GM19035 (cell line): ENCODE results near the gene LARP1.
A peak's percentile ranks its signal among the peaks of the same experiment; 100 is the strongest.
"Not testable (repeated sequence)": the region's sequence is repeated elsewhere in the genome, so short reads cannot be mapped to it uniquely, and the experiment has no call there.

ENCODE experiments used
- ATAC-seq: cut with Tn5 transposase; IDR thresholded peaks from one replicate; pipeline ENCODE4 v1.9.1; 2021; ENCODE audit not compliant: unreplicated experiment

Gene LARP1

DNA sequence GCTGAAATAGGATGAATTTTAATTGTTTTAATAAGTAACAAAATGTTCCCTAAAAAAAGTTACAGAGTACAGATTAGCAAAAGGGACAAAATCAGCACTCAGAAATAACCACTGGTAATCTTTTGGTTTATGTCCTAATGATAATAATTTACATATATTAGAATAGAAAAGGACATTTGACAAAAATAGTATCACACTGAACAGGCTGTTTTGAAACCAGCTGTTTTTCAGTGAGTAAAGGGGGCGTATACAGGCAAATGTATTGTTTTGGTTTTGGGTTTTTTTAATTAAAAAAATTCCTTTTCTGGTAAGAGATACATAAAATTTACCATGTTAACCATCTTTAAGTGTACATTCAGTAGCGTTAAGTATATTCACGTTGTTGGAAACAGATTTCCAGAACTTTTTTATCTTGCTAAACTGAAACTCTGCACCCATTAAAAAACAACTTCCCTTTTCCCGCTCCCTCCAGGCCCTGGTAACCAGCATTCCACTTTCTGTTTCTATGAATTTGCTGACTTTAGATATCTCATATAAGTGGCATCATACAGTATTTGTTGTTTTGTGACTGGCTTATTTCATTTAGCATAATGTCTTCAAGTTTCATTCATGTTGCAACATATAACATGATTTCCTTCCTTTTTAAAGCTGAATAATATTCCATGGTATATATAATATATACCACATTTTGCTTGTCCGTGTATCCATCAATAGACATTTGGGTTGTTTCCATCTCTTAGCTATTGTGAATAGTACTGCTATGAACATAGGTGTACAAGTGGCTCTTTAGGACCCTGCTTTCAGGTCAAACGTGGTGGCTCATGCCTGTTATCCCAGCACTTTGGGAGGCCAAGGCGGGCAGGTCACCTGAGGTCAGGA, 20.6 kb upstream of the LARP1 start:
- ATAC-seq: no peak

DNA sequence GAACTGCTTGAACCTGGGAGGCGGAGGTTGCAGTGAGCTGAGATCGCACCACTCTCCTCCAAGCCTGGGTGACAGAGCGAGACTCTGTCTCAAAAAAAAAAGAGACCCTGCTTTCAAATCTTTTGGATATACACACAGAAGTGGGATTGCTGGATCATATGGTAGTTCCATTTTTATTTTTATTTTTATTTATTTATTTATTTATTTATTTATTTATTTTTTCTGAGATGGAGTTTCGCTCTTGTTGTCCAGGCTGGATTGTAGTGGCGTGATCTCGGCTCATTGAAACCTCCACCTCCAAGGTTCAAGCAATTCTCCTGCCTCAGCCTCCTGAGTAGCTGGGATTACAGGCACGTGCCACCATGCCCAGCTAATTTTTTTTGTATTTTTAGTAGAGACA, 19.8 kb upstream of the LARP1 start:
- ATAC-seq: not testable (repeated sequence)

GRCh38 chr5:154736372-154736771, 18.8 kb upstream of the LARP1 start:
- ATAC-seq: not testable (repeated sequence)

- ATAC-seq: no peak
Measured at GRCh38 chr5:154737667-154738320, 17.4 kb upstream of the LARP1 start.

GRCh38 chr5:154740483-154740882, 14.7 kb upstream of the LARP1 start:
- ATAC-seq: no peak

GRCh38 chr5:154740957-154741356, 14.2 kb upstream of the LARP1 start:
- no peak for ATAC-seq

DNA sequence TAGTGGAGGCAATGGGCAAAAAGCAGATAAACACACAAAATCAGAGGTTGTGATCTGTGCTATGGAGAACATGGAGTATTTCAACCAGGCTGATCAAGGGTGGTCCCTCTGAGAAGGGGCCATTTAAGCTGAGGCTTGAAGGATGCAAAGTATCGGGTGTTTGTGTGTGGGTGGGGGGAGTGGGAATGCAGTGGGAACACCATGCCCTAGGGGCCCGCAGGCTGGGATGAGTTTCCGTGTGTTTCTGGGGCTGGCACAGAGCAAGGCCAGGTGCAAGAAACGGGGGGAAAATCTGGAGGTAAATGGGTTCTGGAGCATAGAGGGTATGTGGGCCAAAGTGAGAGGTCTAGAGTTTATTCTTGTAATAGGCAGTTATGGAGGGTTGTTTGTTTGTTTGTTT, 13.8 kb upstream of the LARP1 start:
- ATAC-seq: no peak

- ATAC-seq: no peak
Measured at GRCh38 chr5:154743812-154744211, 11.4 kb upstream of the LARP1 start.

GRCh38 chr5:154745349-154745748, 9.8 kb upstream of the LARP1 start:
- no peak for ATAC-seq

- no peak for ATAC-seq
Measured at GRCh38 chr5:154749491-154749890, 5.7 kb upstream of the LARP1 start.

DNA sequence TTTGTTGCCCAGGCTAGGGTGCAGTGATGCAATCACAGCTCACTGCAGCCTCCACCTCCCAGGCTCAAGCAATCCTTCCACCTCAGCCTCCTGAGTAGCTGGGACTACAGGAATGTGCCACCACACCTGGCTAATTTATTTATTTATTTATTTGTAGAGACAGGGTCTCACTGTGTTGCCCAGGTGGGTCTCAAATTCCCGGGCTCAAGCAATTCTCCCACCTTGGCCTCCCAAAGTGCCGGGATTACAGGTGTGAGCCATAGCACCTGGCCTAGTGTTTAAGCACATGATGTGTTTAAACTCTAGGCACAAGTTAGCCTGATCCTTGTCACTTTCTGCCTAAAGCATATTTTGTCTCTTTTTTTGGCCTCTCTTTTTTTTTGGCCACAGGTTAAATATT, 4.5 kb upstream of the LARP1 start:
- not testable (repeated sequence) for ATAC-seq

DNA sequence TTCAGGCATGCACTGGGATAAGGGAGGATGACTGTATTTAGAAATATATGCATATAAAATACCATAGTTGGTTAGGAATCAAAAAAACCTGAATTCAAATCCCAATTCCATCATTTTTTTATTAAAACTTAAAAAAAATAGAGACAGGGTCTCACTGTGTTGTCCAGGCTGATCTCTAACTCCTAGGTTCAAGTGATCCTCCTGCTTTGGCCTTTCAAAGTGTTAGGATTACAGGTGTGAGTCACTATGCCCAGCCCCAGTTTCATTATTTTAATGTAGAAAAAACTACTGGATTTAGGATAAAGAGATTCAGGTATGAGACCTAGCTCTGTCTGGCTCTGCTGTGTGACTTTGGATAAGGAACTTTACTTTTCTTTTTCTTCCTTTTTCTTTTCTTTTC, 3.3 kb upstream of the LARP1 start:
- ATAC-seq: no peak

DNA sequence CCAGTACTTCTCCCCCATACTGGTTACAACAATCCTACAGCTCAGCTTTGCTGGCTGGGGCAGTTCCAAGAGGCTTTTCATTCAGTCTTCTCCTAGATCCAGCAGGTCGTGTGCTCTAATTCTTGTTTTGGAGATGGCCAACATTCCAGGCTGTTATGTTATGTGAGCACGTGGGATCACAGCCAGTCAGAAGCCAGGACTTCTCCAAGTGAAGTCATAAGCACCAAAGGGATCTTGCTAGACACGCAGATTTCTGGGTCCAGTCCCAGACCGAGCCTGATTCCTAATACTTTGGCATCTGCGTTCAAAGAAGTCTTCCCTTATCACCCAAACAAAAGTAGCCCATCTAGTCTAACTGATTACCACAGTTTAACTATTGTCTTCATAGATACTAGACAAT, 1.4 kb upstream of the LARP1 start:
- ATAC-seq: no peak

- peak; percentile 84 for ATAC-seq
Measured at GRCh38 chr5:154754460-154755360, 467 bp upstream of the LARP1 start.

GRCh38 chr5:154756009-154756867, 1.1 kb downstream of the LARP1 start:
- peak; percentile 5 for ATAC-seq

- ATAC-seq: no peak
Measured at GRCh38 chr5:154756868-154757813, 2.0 kb downstream of the LARP1 start.

- ATAC-seq: no peak
Measured at GRCh38 chr5:154757814-154758406, 2.7 kb downstream of the LARP1 start.

DNA sequence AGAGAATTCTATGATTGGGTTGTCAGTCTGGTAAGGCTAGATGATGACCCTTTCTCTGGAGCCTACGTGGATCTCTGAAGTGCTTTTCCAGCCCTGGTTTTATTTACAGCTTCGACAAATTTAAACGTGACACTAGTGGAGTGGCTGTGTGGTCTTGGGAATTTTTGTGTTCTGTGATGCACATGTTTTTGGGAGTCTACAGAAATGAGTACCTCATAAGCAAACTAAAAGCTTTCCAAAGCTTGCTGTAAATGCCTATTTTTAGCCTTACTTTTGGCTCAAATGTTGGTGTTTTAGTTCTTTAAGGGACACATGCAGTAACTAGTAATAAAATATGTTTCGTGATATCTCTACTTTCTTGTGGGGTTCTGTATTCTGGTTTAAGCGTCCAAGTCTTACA, 3.3 kb downstream of the LARP1 start:
- ATAC-seq: no peak

- no peak for ATAC-seq
Measured at GRCh38 chr5:154758977-154759376, 3.8 kb downstream of the LARP1 start.
